Central memory CD8-positive, alpha-beta T cell (primary cell): ENCODE measurements around the gene CACNA1I.
A peak's percentile ranks its signal among the peaks of the same experiment; 100 is the strongest.

Source experiments
- ATAC-seq: fragments of 150-1000 bp; cut with Tn5 transposase; replicated peaks from 2 replicates; pipeline ENCODE4 v1.10.0; 2022; ENCODE audit warnings: mild to moderate bottlenecking, moderate FRiP score, moderate number of reproducible peaks; ENCODE audit not compliant: poor library complexity, severe bottlenecking; ENCODE audit errors: extremely low read depth
- DNase-seq, 2 donors: peaks; one replicate each; pipeline ENCODE4 v3.0.0; 2021; ENCODE audit warnings: low spot score in 2 of 2
- H3K27ac Mint-ChIP-seq: one replicate; pipeline ENCODE4 v1.8.0; 2022; ENCODE audit warnings: low read depth, mild to moderate bottlenecking, moderate library complexity, mixed read lengths
- H3K27me3 Mint-ChIP-seq: one replicate; pipeline ENCODE4 v1.8.0; 2022; ENCODE audit warnings: mixed read lengths
- H3K36me3 Mint-ChIP-seq: one replicate; pipeline ENCODE4 v1.8.0; 2022; ENCODE audit warnings: mild to moderate bottlenecking, moderate library complexity, mixed read lengths; ENCODE audit not compliant: insufficient read depth
- H3K4me1 Mint-ChIP-seq: one replicate; pipeline ENCODE4 v1.8.0; 2022; ENCODE audit warnings: mixed read lengths
- H3K4me3 Mint-ChIP-seq: one replicate; pipeline ENCODE4 v1.8.0; 2022; ENCODE audit warnings: mild to moderate bottlenecking, moderate library complexity, mixed read lengths
- H3K9me3 Mint-ChIP-seq: one replicate; pipeline ENCODE4 v1.8.0; 2022; ENCODE audit warnings: mixed read lengths

CACNA1I gene

DNA sequence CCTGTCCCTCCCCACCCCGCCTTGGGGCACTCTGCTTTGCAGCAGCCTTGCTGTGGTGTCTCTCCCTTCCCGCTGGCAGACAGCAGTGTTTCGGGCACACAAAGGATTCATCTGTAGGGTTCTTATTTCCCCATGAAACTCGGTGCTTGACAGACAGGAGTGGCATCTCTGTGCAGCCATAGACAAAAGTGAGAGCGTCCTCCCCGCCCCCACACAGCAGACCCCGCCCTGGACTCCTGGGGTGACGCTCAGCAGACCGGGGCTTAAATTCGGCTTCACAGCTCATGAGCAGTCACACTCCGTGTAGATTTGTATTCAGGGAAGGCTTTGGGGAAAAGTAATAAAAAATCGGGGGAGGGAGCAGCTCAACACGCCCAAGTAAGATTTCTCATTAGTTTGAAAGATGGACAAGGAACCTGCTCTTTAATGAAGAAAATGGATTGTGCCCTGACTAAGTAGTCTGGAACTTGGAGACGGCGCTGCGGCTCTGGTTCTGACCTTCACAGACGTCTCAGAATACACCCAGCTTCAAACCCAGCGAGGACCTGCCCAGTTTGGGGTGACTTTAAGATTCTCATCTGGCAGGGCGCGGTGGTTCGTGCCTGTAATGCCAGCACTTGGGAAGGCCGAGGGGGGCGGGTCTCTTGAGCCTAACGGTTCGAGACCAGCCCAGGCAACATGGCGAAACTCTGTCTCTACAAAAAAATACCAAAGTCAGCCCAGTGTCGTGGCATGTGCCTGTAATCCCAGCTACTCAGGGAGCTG, 136.0 kb downstream of the CACNA1I start:
- no peak overlapping the region for H3K4me3 Mint-ChIP-seq
- H3K4me1 Mint-ChIP-seq, result no peaks in the 10 kb centered on the region
- H3K27ac Mint-ChIP-seq, result no peak overlapping the region
- peaks cover 2% of the 10 kb centered on the region for H3K36me3 Mint-ChIP-seq
- DNase-seq (no peak), ATAC-seq (no peak)
- H3K27me3 Mint-ChIP-seq, result peaks cover 10% of the 10 kb centered on the region
- no peaks in the 10 kb centered on the region for H3K9me3 Mint-ChIP-seq

DNA sequence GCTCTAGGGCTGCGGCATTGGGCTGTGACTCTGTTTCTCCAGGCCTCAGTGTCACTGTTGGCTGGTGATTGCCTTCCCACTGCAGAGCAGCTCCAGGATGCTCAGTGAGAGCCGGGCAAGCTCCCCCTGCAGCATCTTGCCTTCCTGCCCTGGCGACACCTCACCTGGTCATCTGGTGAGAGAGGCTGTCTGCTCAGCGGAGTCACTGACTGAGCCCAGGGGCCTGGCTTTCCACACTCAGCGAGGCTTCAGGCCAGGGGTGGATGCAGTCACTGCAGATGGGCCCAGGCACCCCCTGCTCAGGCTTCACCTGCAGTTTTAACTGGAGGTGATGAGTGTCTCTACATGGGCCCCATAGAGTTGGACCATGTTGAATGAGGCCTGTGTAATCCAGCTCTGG, 136.8 kb downstream of the CACNA1I start:
- H3K4me1 Mint-ChIP-seq, result no peaks in the 10 kb centered on the region
- no peak overlapping the region for H3K27ac Mint-ChIP-seq
- H3K27me3 Mint-ChIP-seq, result peaks cover 10% of the 10 kb centered on the region
- no peak for DNase-seq
- no peaks in the 10 kb centered on the region for H3K9me3 Mint-ChIP-seq
- peaks cover 2% of the 10 kb centered on the region for H3K36me3 Mint-ChIP-seq
- ATAC-seq, result no peak
- H3K4me3 Mint-ChIP-seq, result no peak overlapping the region

DNA sequence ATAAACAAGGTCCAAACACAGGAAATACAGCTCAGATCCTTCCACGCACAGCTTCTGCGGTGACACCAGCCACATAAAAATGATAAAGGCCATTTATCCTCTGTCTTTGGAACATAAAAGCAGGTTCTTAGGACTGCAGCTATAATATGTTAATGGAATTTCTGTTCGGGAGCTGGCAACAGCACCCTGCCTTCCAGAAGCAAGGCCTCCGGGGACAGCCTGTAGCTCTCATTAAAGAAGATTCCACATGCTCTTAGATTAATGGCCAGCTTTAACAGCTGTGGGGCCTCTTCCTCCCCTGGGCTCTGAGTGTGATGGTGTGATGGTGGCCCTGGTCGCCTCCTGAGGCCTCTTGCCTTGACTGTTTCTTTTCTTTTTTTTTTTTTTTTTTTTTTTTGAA, 137.3 kb downstream of the CACNA1I start:
- H3K27ac Mint-ChIP-seq, result no peak overlapping the region
- no peak overlapping the region for H3K4me3 Mint-ChIP-seq
- no peaks in the 10 kb centered on the region for H3K4me1 Mint-ChIP-seq
- H3K9me3 Mint-ChIP-seq, result no peaks in the 10 kb centered on the region
- H3K36me3 Mint-ChIP-seq, result peaks cover 2% of the 10 kb centered on the region
- ATAC-seq (no peak), DNase-seq (no peak)
- peaks cover 10% of the 10 kb centered on the region for H3K27me3 Mint-ChIP-seq

- no peak overlapping the region for H3K27ac Mint-ChIP-seq
- ATAC-seq (no peak), DNase-seq (no peak)
- H3K4me1 Mint-ChIP-seq, result no peaks in the 10 kb centered on the region
- no peak overlapping the region for H3K4me3 Mint-ChIP-seq
- no peaks in the 10 kb centered on the region for H3K9me3 Mint-ChIP-seq
- H3K27me3 Mint-ChIP-seq, result peaks cover 10% of the 10 kb centered on the region
- H3K36me3 Mint-ChIP-seq, result no peaks in the 10 kb centered on the region
Measured at GRCh38 chr22:39710380-39711150, 140.0 kb downstream of the CACNA1I start.

DNA sequence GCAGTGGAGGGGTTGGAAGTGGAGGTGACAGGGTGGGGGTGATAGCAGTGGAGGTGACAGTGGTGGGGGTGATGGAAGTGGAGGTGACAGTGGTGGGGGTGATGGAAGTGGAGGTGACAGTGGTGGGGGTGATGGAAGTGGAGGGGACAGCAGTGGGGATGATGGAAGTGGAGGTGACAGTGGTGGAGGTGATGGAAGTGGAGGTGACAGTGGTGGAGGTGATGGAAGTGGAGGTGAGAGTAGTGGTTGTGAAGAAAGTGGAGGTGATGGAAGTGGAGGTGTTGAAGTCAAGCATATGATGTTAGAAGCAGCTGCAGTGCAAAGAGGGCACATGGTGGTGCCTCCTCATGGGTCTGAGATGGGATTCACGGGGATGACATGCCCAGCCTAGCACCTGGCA, 141.5 kb downstream of the CACNA1I start:
- H3K36me3 Mint-ChIP-seq, result no peaks in the 10 kb centered on the region
- no peak overlapping the region for H3K27ac Mint-ChIP-seq
- peaks cover 10% of the 10 kb centered on the region for H3K27me3 Mint-ChIP-seq
- ATAC-seq, result no peak
- H3K9me3 Mint-ChIP-seq, result no peaks in the 10 kb centered on the region
- DNase-seq, result no peak
- H3K4me3 Mint-ChIP-seq, result no peak overlapping the region
- no peaks in the 10 kb centered on the region for H3K4me1 Mint-ChIP-seq

GRCh38 chr22:39712751-39713525, 142.4 kb downstream of the CACNA1I start:
- Mint-ChIP-seq H3K9me3 (no peaks in the 10 kb centered on the region), H3K36me3 (no peaks in the 10 kb centered on the region), H3K27ac (peak overlapping the region; percentile 48), H3K4me1 (no peaks in the 10 kb centered on the region), H3K4me3 (no peak overlapping the region), H3K27me3 (peaks cover 10% of the 10 kb centered on the region)
- DNase-seq (no peak), ATAC-seq (no peak)

DNA sequence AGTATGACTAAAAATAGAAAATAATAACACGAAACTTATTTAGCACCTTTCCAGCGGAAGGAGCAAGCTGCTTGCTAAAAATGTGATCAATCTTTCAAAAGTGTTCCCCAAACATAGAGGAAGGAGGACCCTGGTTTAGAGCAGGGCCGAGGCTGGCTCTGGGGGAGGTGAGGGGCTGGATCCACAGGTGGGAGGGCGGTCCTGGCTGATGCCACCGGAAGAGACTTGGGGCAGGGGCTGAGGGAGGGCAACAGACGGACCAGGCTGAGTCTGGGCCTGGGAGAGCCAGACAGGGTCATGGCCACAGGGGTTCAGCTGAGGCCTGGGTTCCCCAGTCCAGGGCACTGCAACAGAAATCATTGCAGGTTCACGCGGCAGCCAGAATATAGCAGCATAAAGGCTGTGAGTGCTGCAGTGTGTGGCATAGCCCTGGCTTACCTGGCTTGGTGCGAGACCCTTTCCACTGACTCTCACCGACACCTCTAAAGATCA, 143.3 kb downstream of the CACNA1I start:
- no peaks in the 10 kb centered on the region for H3K4me1 Mint-ChIP-seq
- no peak for DNase-seq
- peaks cover 10% of the 10 kb centered on the region for H3K27me3 Mint-ChIP-seq
- no peak overlapping the region for H3K4me3 Mint-ChIP-seq
- H3K9me3 Mint-ChIP-seq, result no peaks in the 10 kb centered on the region
- H3K27ac Mint-ChIP-seq, result no peak overlapping the region
- no peak for ATAC-seq
- no peaks in the 10 kb centered on the region for H3K36me3 Mint-ChIP-seq

DNA sequence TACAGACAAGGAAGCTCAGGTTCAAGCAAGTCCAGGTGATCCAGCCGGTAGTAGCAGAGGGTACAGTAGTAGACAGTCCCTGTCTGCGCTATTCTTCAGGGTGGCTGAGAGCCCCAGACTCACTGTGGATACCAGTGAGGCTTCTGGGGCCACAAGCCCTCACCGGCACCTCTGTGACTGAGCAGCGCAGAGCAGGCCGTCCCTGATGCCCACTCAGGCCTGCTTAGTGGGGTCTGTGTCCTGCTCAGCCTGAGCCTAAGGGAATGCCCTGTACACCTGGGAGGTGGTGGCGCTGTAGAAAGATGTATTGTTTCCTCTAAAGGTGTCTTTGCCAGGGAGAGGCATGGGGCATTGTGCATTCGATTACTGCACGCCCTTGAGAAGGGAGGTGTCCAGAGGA, 143.8 kb downstream of the CACNA1I start:
- Mint-ChIP-seq H3K36me3 (no peaks in the 10 kb centered on the region), H3K27me3 (peaks cover 10% of the 10 kb centered on the region), H3K9me3 (no peaks in the 10 kb centered on the region), H3K27ac (no peak overlapping the region), H3K4me1 (no peaks in the 10 kb centered on the region), H3K4me3 (no peak overlapping the region)
- DNase-seq (no peak), ATAC-seq (no peak)

DNA sequence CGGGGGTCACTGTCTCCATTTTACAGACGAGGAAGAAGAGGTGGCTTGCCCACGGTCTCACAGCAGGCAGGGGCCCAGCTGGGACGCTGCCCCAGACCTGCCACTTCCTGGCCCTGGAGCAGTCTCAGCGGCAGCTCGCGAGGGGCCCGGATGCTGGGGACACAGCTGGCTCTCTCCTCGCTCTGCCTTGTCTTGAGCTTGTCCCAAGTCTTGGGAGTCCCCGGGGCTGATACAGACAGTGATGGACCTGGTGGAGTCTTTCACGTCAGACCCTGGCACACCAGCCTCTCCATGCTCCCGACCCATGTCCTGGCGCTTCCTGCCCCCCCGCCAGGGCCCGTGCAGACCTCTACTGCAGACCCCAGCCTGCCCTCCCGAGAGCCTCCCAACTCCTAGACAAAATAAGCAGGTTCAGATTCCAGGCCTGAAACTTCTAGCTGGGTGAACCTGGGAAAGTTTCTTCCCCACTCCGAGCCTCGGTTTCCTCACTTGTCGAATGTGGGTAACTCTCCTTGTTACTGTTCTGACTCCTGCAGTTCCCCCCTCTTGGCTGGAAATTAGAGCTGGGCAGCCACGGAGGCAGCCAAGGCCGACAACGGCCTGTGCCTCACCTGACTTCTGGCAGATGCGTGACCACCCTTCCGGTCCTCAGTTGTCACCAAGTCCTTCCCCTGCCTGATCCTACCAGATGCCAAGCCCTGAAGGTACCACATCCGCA, 145.4 kb downstream of the CACNA1I start:
- Mint-ChIP-seq H3K4me3 (no peak overlapping the region), H3K4me1 (no peaks in the 10 kb centered on the region), H3K36me3 (no peaks in the 10 kb centered on the region), H3K27ac (no peak overlapping the region), H3K27me3 (peaks cover under 1% of the 10 kb centered on the region), H3K9me3 (no peaks in the 10 kb centered on the region)
- DNase-seq (no peak), ATAC-seq (no peak)

- no peaks in the 10 kb centered on the region for H3K27me3 Mint-ChIP-seq
- H3K9me3 Mint-ChIP-seq, result no peaks in the 10 kb centered on the region
- ATAC-seq (no peak), DNase-seq (no peak)
- no peaks in the 10 kb centered on the region for H3K36me3 Mint-ChIP-seq
- no peak overlapping the region for H3K4me3 Mint-ChIP-seq
- H3K4me1 Mint-ChIP-seq, result no peaks in the 10 kb centered on the region
- H3K27ac Mint-ChIP-seq, result no peak overlapping the region
Measured at GRCh38 chr22:39716534-39716933, 146.0 kb downstream of the CACNA1I start.

- no peak overlapping the region for H3K4me3 Mint-ChIP-seq
- H3K4me1 Mint-ChIP-seq, result no peaks in the 10 kb centered on the region
- H3K27me3 Mint-ChIP-seq, result no peaks in the 10 kb centered on the region
- H3K36me3 Mint-ChIP-seq, result no peaks in the 10 kb centered on the region
- H3K9me3 Mint-ChIP-seq, result no peaks in the 10 kb centered on the region
- ATAC-seq, result no peak
- H3K27ac Mint-ChIP-seq, result no peak overlapping the region
- DNase-seq, result no peak
Measured at GRCh38 chr22:39717099-39717498, 146.5 kb downstream of the CACNA1I start.

DNA sequence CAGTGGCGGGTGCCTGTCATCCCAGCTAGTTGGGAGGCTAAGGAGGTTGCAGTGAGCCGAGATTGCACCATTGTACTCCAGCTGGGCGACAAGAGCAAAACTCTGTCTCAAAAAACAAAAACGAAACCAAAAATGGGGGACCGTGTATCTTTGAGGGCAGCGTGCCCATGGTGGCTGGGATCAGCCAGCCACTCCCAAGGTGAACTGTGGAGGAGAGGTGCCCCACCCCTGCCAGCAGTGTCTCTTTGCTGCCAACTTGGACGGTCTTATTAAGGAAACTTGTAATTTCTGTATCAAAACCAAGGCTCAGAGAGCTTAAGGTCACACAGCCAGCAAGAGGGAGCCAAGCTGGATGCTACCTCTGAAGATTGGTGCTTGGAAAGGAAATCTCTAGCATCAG, 147.7 kb downstream of the CACNA1I start:
- H3K4me1 Mint-ChIP-seq, result no peaks in the 10 kb centered on the region
- no peaks in the 10 kb centered on the region for H3K36me3 Mint-ChIP-seq
- ATAC-seq, result no peak
- no peak overlapping the region for H3K27ac Mint-ChIP-seq
- H3K4me3 Mint-ChIP-seq, result no peak overlapping the region
- no peak for DNase-seq
- no peaks in the 10 kb centered on the region for H3K27me3 Mint-ChIP-seq
- H3K9me3 Mint-ChIP-seq, result no peaks in the 10 kb centered on the region
